Stimulated activated CD4-positive, alpha-beta T cell treated with anti-CD3 and anti-CD28 coated beads, Interleukin-4, amount 100 ng/mL, for 4 hours (primary cell): ENCODE data around the gene XPR1.

Source experiments
- DNase-seq, 2 experiments: peaks; one replicate each; pipeline ENCODE4 v3.0.0-alpha.2; 2020

XPR1 gene

DNA sequence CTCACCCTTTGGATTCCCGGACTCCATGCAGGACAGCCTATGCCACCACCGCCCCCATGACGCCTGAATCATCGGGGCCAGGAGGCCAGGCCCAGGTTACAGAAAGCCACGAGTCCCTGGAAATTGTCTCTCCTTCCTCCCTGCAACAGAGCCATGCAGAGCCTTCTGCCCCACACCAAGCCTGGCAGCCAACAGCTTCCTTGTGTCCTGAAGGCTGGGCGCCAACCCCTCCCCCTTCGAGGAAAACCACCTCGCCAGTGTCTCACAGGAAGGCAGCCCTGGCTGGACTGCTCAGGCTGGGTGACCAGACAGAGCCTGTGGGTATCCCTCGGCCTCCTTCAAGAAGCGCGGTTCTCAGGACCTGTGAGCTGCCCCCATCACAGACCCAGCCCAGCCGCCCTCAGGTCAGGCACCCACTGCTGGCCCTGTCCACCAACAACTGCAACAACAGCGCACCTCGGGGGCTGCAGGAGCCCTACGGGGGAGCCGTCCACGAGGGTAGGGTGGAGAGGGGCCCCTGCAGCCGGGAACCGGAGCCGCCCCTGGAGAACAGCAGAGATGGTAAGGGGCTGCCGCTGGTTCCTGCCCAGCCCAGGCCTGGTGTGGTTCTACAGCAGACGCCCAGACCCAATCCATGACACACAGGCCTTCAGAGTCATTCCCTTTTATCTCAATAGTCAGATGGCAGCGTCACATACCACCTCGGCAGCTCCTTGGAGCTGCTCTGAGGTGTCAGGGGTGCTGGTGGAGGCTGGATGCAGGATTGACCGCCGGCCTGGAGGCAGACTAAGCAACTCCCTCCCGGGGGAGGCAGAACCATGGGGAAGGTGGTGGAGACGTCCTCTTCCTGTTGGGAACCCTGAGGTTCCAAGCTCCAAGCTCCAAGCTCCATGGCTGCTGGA is 304.5 kb downstream of the XPR1 start:
- no peak for DNase-seq

DNA sequence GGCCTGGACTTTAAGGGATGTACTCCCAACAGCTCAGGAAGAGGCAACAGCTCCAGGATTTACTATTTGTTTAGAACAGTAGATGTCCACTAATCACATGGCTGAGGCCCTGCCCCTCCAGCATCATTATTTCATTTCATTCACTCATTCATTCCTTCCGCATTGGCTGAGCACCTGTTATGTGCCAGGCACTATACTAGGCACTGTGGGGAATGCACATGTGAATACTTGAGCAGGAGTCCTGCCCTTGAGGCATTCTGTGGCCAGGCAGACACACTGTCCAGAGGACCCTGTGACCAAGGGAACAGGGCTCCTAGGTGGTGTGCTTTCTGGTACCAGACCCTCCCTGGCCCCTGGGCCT is 305.2 kb downstream of the XPR1 start:
- DNase-seq, result no peak

DNA sequence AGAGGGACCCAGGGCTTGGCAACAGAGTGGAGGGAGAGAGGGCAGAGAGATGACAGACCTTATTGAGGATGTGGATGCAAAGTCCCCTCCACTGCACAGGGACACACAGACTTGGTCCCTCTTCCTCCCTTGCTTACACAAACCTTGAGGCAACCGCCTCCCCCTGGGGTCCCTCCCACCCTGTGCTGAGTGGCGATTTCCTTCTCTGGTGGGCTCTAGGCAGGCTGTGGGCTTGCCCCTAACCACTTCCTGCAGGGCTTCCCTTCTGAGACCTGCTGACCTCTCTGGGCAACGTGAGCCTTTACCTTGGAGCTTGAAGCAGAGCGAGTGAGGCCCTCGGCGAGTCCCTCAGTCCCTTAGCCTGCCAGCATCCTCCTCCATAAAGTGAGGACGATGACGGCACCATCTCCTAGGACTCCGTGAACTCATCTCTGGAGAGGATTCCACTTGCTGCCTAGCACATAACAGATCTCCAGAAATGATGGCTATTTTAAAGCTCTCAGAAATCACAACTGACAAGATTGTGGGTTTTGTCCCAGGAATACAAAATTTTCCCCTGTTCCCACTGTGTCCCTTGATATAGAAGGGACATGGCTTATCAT is 305.9 kb downstream of the XPR1 start:
- no peak for DNase-seq

DNA sequence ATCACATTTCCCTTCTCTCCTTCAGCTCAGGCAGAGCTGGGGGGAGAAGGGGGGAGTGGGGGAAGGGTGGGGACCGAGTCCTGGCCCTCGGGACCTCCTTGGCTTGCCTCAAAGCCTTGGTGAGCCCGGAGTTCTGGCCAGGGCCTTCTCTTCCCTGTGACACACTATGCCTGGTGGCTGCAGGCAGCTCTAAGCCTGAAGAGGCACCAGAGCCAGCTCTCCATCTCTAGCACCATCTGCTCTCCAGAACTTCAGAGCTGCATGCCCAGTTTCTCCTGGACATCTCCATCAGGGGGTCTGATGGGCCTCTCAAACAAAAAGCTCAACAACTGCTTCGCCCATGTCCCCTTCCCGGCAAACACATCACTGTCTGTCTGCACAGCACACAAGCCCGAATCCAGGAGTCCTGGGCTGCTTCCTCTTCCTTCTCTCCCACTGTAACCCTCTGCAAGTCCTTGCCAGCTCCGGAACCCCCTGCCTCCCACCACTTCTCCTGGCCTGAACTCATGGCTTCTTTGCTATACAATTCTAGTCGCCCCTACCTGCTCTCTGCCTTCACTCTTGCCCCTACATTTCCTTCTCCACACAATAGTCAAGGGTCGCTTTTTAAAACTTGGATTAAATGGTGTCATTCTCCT is 307.4 kb downstream of the XPR1 start:
- no peak for DNase-seq

DNA sequence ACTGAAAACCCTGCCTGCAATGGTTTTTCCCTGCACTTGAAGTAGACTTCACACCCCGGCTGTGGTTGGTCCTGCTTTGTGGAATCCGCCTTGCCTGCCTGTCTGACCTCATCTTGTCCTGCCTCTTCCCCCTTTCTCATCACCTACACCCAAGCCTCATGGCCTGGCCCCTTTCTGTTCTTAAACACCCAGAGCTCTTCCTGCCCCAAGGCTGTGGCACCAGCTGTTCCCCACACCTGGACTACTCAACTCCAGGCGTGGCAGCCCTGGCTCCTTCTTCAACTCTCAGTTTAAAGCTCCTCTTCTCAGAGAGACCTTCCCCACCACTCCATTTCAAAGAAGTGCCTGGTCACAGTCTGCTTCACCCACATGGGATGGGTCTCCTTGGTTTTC is 307.9 kb downstream of the XPR1 start:
- no peak for DNase-seq
